Parathyroid adenoma (tissue), 2 donors: Measurements from ENCODE around the gene SDHB.

Source experiments
- H2AFZ ChIP-seq: fragments of 300-600 bp; sonication (generic); one replicate; pipeline ENCODE4 v1.7.0; 2017; ENCODE audit warnings: antibody characterized with exemption, mild to moderate bottlenecking
- H3K27ac ChIP-seq: fragments of 300-600 bp; sonication (generic); one replicate; pipeline ENCODE4 v1.7.0; 2017
- H3K27me3 ChIP-seq: fragments of 300-600 bp; sonication (generic); one replicate; pipeline ENCODE4 v1.7.0; 2017; ENCODE audit warnings: low read length; ENCODE audit not compliant: control insufficient read depth, insufficient read depth
- H3K36me3 ChIP-seq: fragments of 300-600 bp; sonication (generic); one replicate; pipeline ENCODE4 v1.7.0; 2017; ENCODE audit warnings: low read length; ENCODE audit not compliant: control insufficient read depth, insufficient read depth
- H3K4me1 ChIP-seq: fragments of 300-600 bp; sonication (generic); one replicate; pipeline ENCODE4 v1.7.0; 2017; ENCODE audit warnings: control low read depth
- H3K4me2 ChIP-seq: fragments of 300-600 bp; sonication (generic); one replicate; pipeline ENCODE4 v1.7.0; 2017; ENCODE audit warnings: low read length
- H3K4me3 ChIP-seq: fragments of 300-600 bp; sonication (generic); one replicate; pipeline ENCODE4 v1.7.0; 2017; ENCODE audit warnings: low read depth, low read length
- H3K79me2 ChIP-seq: fragments of 300-600 bp; sonication (generic); one replicate; pipeline ENCODE4 v1.7.0; 2017; ENCODE audit warnings: control low read depth
- H3K9ac ChIP-seq: fragments of 300-600 bp; sonication (generic); one replicate; pipeline ENCODE4 v1.7.0; 2017; ENCODE audit warnings: mild to moderate bottlenecking
- H3K9me3 ChIP-seq: fragments of 300-600 bp; sonication (generic); one replicate; pipeline ENCODE4 v1.7.0; 2017; ENCODE audit warnings: low read length; ENCODE audit not compliant: control insufficient read depth
- CTCF ChIP-seq: fragments of 300-600 bp; sonication (generic); IDR thresholded peaks from one replicate; pipeline ENCODE4 v1.7.0; 2017; ENCODE audit warnings: antibody characterized with exemption, mild to moderate bottlenecking
- donor health status: primary hyperparathyroidism.

Gene SDHB

DNA sequence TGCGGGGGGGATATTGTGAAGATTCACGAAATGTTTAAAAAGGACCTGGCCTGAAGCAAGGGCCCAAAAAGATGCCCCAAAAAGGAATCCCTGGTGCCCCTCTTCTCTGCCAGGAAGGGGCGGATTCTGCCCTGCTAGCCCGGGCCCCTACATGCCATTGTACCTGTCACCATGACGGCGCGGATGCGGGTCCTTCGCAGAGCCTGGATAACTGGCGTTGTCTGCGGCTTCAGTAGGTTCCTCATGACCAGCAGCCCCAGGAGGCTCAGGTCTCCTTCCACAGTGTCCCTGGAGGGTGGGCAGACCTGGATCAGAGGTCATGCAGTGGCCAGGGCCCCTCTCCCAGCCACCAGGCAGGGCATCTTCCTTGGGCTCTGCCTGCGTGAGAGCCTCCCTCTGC, 62.3 kb downstream of the SDHB start:
- H3K36me3 ChIP-seq: no peaks in the 10 kb centered on the region
- no peaks in the 10 kb centered on the region for H3K27me3 ChIP-seq
- no peaks in the 10 kb centered on the region for H3K79me2 ChIP-seq
- TF ChIP-seq CTCF: no peak
- no peak overlapping the region for H3K4me3 ChIP-seq
- H3K9ac ChIP-seq: no peak overlapping the region
- H3K9me3 ChIP-seq: no peaks in the 10 kb centered on the region
- H2AFZ ChIP-seq: no peak overlapping the region
- no peak overlapping the region for H3K27ac ChIP-seq
- no peaks in the 10 kb centered on the region for H3K4me1 ChIP-seq
- H3K4me2 ChIP-seq: no peak overlapping the region

DNA sequence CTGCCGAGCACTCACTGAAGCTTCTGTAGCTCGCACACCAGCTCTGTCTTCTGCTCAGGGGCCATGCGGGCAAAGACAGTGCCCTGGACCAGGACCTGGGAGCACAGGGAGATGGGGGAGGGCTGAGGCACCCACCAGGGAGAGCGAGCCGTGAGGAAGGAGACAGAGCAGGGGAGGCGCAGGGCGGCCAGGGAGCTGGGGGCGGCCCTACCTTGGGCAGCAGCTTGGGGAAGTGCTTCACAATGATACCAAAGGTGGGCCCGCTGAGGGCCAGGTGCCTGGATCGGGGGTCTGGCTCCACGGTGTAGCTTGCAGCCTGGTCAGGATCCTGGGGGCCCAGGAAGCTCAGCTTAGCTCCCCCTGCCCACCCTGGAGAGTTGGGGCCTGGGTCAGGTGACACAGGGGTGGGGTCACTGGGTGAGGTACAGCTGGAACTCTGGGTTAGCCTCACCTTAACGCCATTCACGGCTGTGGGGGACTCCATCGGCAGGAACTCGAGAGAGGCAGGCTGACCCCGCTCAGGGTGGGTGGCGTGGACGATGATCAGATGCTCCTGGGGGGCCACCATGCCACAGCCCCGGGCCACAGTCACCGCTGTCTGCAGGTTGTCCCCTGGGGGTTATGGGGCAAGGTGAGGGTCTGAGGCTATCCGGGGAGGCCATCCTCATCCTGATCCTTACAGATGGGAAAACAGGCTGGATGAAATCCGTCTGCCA, 64.0 kb downstream of the SDHB start:
- Histone ChIP-seq H3K36me3 (no peaks in the 10 kb centered on the region), H3K27ac (no peak overlapping the region), H3K4me2 (no peak overlapping the region), H3K9me3 (no peaks in the 10 kb centered on the region), H3K4me1 (no peaks in the 10 kb centered on the region), H3K4me3 (no peak overlapping the region), H3K27me3 (no peaks in the 10 kb centered on the region), H3K9ac (no peak overlapping the region), H2AFZ (no peak overlapping the region), H3K79me2 (no peaks in the 10 kb centered on the region)
- TF ChIP-seq CTCF: no peak

GRCh38 chr1:16988210-16988609, 65.6 kb downstream of the SDHB start:
- Histone ChIP-seq H3K36me3 (no peaks in the 10 kb centered on the region), H3K9ac (no peak overlapping the region), H3K4me1 (no peaks in the 10 kb centered on the region), H3K9me3 (no peaks in the 10 kb centered on the region), H2AFZ (no peak overlapping the region), H3K4me3 (no peak overlapping the region), H3K4me2 (no peak overlapping the region), H3K79me2 (no peaks in the 10 kb centered on the region), H3K27me3 (no peaks in the 10 kb centered on the region), H3K27ac (no peak overlapping the region)
- no peak for TF ChIP-seq CTCF

GRCh38 chr1:16986962-16987361, 66.9 kb downstream of the SDHB start:
- no peak overlapping the region for H2AFZ ChIP-seq
- no peaks in the 10 kb centered on the region for H3K79me2 ChIP-seq
- no peaks in the 10 kb centered on the region for H3K4me1 ChIP-seq
- no peak overlapping the region for H3K4me2 ChIP-seq
- H3K27ac ChIP-seq: no peak overlapping the region
- no peak overlapping the region for H3K4me3 ChIP-seq
- H3K27me3 ChIP-seq: no peaks in the 10 kb centered on the region
- H3K9me3 ChIP-seq: no peaks in the 10 kb centered on the region
- no peaks in the 10 kb centered on the region for H3K36me3 ChIP-seq
- TF ChIP-seq CTCF: no peak
- H3K9ac ChIP-seq: no peak overlapping the region

DNA sequence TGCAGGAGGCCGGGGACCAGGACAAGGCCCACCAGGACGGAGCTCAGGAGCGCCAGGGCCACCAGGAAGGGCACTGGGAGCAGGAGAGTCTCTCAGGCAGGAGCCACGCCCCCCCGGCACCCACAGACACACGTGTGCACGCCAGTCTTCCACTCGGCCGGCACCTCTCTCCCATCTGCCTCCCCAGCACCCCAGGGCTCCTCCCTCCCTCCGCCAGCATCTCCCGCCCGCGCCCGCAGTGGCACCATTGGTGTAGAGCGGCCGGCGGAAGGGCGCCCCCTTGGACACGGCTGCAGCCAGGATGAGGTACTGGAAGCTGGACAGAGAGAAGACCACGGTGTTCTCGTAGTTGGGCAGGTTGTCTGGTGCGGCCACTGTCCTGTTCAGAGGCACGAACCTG, 67.3 kb downstream of the SDHB start:
- H3K27ac ChIP-seq: no peak overlapping the region
- no peaks in the 10 kb centered on the region for H3K79me2 ChIP-seq
- H3K9me3 ChIP-seq: no peaks in the 10 kb centered on the region
- no peak overlapping the region for H3K4me2 ChIP-seq
- H3K36me3 ChIP-seq: no peaks in the 10 kb centered on the region
- H3K4me3 ChIP-seq: no peak overlapping the region
- H3K27me3 ChIP-seq: no peaks in the 10 kb centered on the region
- TF ChIP-seq CTCF: no peak
- no peak overlapping the region for H3K9ac ChIP-seq
- no peak overlapping the region for H2AFZ ChIP-seq
- no peaks in the 10 kb centered on the region for H3K4me1 ChIP-seq
